ENCODE results near the gene ANKS1B.

DNA sequence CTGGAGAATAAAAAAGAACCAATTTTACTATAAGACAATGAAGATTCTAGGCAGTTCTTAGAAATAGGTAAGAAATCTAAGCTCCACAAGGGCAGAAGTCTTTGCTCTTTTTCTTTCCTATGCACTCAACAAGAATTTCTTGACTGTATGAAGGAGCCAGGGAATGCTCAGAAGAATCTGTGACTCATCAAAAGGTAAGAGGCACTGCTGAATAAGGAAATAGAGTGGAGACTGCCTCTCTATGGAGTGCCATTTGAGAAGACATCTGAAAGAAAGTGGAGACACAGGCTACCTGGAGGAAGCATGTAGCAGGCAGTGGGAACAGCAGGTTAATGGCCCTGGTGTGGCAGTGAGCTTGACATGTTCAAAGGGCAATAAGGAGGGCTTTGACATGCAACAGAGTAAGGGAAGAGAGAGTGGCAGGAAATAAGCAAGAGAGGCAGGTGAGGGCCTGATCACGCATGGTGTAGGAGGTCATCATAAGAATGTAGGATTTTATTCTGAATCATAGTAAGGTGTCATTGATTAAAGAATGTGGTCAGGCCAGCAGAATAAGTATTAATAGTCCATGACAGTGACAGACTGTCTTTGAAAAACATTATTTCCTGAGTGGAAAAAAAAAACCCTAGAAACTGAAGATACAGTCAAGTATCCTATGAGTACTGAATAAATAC lies 783.9 kb downstream of the ANKS1B start:
- TF ChIP-seq POLR2A (IDR thresholded peaks at IDR 0.05) = no peak
- TF ChIP-seq, protein P1, sequence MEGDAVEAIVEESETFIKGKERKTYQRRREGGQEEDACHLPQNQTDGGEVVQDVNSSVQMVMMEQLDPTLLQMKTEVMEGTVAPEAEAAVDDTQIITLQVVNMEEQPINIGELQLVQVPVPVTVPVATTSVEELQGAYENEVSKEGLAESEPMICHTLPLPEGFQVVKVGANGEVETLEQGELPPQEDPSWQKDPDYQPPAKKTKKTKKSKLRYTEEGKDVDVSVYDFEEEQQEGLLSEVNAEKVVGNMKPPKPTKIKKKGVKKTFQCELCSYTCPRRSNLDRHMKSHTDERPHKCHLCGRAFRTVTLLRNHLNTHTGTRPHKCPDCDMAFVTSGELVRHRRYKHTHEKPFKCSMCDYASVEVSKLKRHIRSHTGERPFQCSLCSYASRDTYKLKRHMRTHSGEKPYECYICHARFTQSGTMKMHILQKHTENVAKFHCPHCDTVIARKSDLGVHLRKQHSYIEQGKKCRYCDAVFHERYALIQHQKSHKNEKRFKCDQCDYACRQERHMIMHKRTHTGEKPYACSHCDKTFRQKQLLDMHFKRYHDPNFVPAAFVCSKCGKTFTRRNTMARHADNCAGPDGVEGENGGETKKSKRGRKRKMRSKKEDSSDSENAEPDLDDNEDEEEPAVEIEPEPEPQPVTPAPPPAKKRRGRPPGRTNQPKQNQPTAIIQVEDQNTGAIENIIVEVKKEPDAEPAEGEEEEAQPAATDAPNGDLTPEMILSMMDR (IDR thresholded peaks at IDR 0.05) = no peak
